HEK293 (cell line): ENCODE data around the gene EBF4.

Source experiments
- CTCF ChIA-PET: fragments of 350-600 bp; formaldehyde crosslinking; extraction: SDS; loops from one replicate; lab custom pipeline; 2021; ENCODE audit warnings: antibody characterized with exemption; lab: Yijun Ruan, JAX
- POLR2A ChIA-PET: fragments of 300-600 bp; formaldehyde crosslinking; extraction: SDS; loops from one replicate; lab custom pipeline; 2020; ENCODE audit warnings: antibody characterized with exemption, inconsistent platforms; lab: Yijun Ruan, JAX
- H3K27ac ChIP-seq: fragments of 200-500 bp; sonication (Bioruptor generic); 2 replicates; pipeline ENCODE4 v1.5.1; 2014; ENCODE audit warnings: low read depth, low read length, control low read depth, inconsistent platforms; ENCODE audit errors: extremely low read depth
- H3K36me3 ChIP-seq, 2 experiments: fragments of 200-500 bp in 1 of 2; sonication (Bioruptor generic) in 1 of 2; 1 replicate in 1 of 2; 2 replicates in 1 of 2; pipeline ENCODE4 v1.5.1; 2014 to 2017; ENCODE audit warnings: inconsistent platforms in 2 of 2, low read length in 2 of 2; ENCODE audit not compliant: control insufficient read depth in 2 of 2, insufficient read depth in 1 of 2
- H3K4me1 ChIP-seq: fragments of 200-500 bp; sonication (Bioruptor generic); 2 replicates; pipeline ENCODE4 v1.5.1; 2014; ENCODE audit warnings: mild to moderate bottlenecking, low read length, inconsistent platforms; ENCODE audit not compliant: control insufficient read depth, insufficient read depth
- H3K4me3 ChIP-seq: 2 replicates; pipeline ENCODE4 v1.5.1; 2011; ENCODE audit warnings: low read depth, mild to moderate bottlenecking, control low read depth, low read length, moderate library complexity
- H3K9me3 ChIP-seq: fragments of 200-500 bp; sonication (Bioruptor generic); 2 replicates; pipeline ENCODE4 v1.5.1; 2014; ENCODE audit warnings: low read depth, low read length, inconsistent platforms; ENCODE audit not compliant: control insufficient read depth, insufficient read depth
- BCL11B ChIP-seq: fragments of 450-650 bp; formaldehyde crosslinking; IDR thresholded peaks from 2 replicates; pipeline ENCODE4 v1.5.1; 2016; ENCODE audit warnings: low read depth, missing biosample characterization, missing genetic modification characterization
- IKZF3 ChIP-seq: fragments of 450-650 bp; IDR thresholded peaks from 2 replicates; pipeline ENCODE4 v1.5.0; 2018; ENCODE audit warnings: missing biosample characterization, mild to moderate bottlenecking, missing genetic modification characterization, moderate library complexity
- KLF1 ChIP-seq: fragments of 450-650 bp; formaldehyde crosslinking; IDR thresholded peaks from 2 replicates; pipeline ENCODE4 v1.5.1; 2016; ENCODE audit warnings: missing biosample characterization, missing genetic modification characterization
- ZBTB17 ChIP-seq: fragments of 450-650 bp; formaldehyde crosslinking; IDR thresholded peaks from 2 replicates; pipeline ENCODE4 v1.5.1; 2016; ENCODE audit warnings: missing biosample characterization, missing genetic modification characterization
- ZFP37 ChIP-seq: fragments of 450-650 bp; formaldehyde crosslinking; IDR thresholded peaks from 2 replicates; pipeline ENCODE4 v1.5.1; 2016; ENCODE audit warnings: missing biosample characterization, missing genetic modification characterization
- ZNF239 ChIP-seq: fragments of 450-650 bp; formaldehyde crosslinking; IDR thresholded peaks from 2 replicates; pipeline ENCODE4 v1.5.1; 2016; ENCODE audit warnings: missing biosample characterization, missing genetic modification characterization
- ZNF274 ChIP-seq, 2 experiments: fragments of 200-500 bp in 1 of 2; fragments of 450-650 bp in 1 of 2; sonication (Bioruptor generic) in 1 of 2; formaldehyde crosslinking in 1 of 2; IDR thresholded peaks; 2 replicates each; pipeline versions ENCODE4 v1.5.1 to v1.6.1; 2014 to 2016; ENCODE audit warnings: borderline replicate concordance in 1 of 2, inconsistent platforms in 1 of 2, low read length in 1 of 2, missing biosample characterization in 1 of 2, missing genetic modification characterization in 1 of 2
- ZNF560 ChIP-seq: fragments of 450-650 bp; formaldehyde crosslinking; IDR thresholded peaks from 2 replicates; pipeline ENCODE4 v1.5.1; 2017; ENCODE audit warnings: missing biosample characterization, missing genetic modification characterization, borderline replicate concordance
- ZNF571 ChIP-seq: fragments of 450-650 bp; formaldehyde crosslinking; IDR thresholded peaks from 2 replicates; pipeline ENCODE4 v1.5.0; 2017; ENCODE audit warnings: missing biosample characterization, missing genetic modification characterization
- ZNF621 ChIP-seq: fragments of 450-650 bp; formaldehyde crosslinking; IDR thresholded peaks from 2 replicates; pipeline ENCODE4 v1.5.1; 2017; ENCODE audit warnings: missing biosample characterization, missing genetic modification characterization
- ZNF626 ChIP-seq: fragments of 450-650 bp; sonication (Bioruptor Pico); formaldehyde crosslinking; IDR thresholded peaks from 2 replicates; pipeline ENCODE4 v1.5.1; 2018; ENCODE audit warnings: missing biosample characterization, missing genetic modification characterization, inconsistent platforms
- ZNF747 ChIP-seq: fragments of 450-650 bp; formaldehyde crosslinking; IDR thresholded peaks from 2 replicates; pipeline ENCODE4 v1.5.1; 2016; ENCODE audit warnings: missing biosample characterization, missing genetic modification characterization
- ZNF76 ChIP-seq: fragments of 450-650 bp; formaldehyde crosslinking; IDR thresholded peaks from 2 replicates; pipeline ENCODE4; 2016; ENCODE audit warnings: low read depth, missing biosample characterization, missing genetic modification characterization, borderline replicate concordance
- ZSCAN16 ChIP-seq: fragments of 450-650 bp; formaldehyde crosslinking; IDR thresholded peaks from 2 replicates; pipeline ENCODE4 v1.5.1; 2016; ENCODE audit warnings: missing biosample characterization, missing genetic modification characterization
- TF ChIP-seq, protein P1 (sequence below): fragments of 450-650 bp; formaldehyde crosslinking; IDR thresholded peaks from 2 replicates; pipeline ENCODE4 v1.5.1; 2017; ENCODE audit warnings: missing biosample characterization, missing genetic modification characterization
- TF ChIP-seq, protein P2 (sequence below): fragments of 450-650 bp; formaldehyde crosslinking; IDR thresholded peaks from 2 replicates; pipeline ENCODE4 v1.5.1; 2016; ENCODE audit warnings: missing biosample characterization, missing genetic modification characterization, low read depth
- TF ChIP-seq, protein P3 (sequence below): fragments of 450-650 bp; formaldehyde crosslinking; IDR thresholded peaks from 2 replicates; pipeline ENCODE4 v1.5.1; 2016; ENCODE audit warnings: missing biosample characterization, missing genetic modification characterization
- TF ChIP-seq, protein P4 (sequence below): fragments of 450-650 bp; formaldehyde crosslinking; IDR thresholded peaks from 2 replicates; pipeline ENCODE4 v1.5.1; 2016; ENCODE audit warnings: missing biosample characterization, missing genetic modification characterization
- TF ChIP-seq, protein P5 (sequence below): fragments of 450-650 bp; IDR thresholded peaks from 2 replicates; pipeline ENCODE4 v1.5.1; 2018; ENCODE audit warnings: missing biosample characterization, mild to moderate bottlenecking, missing genetic modification characterization
- TF ChIP-seq, protein P6 (sequence below): IDR thresholded peaks from 2 replicates; pipeline ENCODE4 v1.6.1; 2011; ENCODE audit warnings: mild to moderate bottlenecking, low read depth, low read length, borderline replicate concordance

EBF4 gene

DNA sequence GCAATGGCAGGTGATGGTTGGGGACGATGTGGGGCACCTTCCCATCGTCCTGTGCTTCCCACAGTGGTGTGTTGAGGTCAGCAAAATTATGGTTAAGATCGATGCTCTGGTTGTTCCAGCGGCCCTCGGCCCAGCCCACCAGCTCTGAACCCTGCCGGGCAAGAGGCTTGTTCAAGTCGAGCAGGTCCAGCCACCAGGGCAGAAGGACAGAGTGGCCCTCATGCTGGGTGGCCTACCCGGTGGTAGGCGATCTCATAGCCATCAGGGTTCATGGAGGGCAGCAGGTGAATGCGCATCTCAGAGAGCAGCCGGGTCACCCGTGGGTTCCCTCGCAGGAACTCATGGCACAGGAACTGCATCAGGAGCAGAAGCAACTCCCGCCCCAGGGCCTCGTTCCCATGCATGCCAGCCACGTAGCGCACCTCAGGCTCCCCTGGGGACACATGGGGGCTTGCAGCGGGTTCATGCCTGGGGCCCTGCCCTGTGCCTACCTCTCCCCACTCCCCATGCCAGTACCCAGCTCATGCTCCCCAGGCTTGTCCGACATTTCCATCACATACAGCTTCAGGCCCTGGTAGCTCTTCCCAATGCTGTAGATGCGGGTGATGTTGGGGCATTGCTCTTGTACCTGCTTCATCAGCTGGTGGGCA, 103.6 kb downstream of the EBF4 start:
- H3K4me3 ChIP-seq = no peak overlapping the region
- ChIA-PET POLR2A (no interaction called here), CTCF (no interaction called here)
- TF ChIP-seq, protein P1, sequence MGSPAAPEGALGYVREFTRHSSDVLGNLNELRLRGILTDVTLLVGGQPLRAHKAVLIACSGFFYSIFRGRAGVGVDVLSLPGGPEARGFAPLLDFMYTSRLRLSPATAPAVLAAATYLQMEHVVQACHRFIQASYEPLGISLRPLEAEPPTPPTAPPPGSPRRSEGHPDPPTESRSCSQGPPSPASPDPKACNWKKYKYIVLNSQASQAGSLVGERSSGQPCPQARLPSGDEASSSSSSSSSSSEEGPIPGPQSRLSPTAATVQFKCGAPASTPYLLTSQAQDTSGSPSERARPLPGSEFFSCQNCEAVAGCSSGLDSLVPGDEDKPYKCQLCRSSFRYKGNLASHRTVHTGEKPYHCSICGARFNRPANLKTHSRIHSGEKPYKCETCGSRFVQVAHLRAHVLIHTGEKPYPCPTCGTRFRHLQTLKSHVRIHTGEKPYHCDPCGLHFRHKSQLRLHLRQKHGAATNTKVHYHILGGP (tag by site-specific recombination) = no peak
- TF ChIP-seq ZNF560 (tag by site-specific recombination) = no peak
- no peak for TF ChIP-seq ZNF626 (tag by site-specific recombination)
- TF ChIP-seq ZNF274 (IDR thresholded peaks at IDR 0.05; ENCODE audit: low read length) = no peak
- TF ChIP-seq ZNF274 (tag by site-specific recombination; IDR thresholded peaks at IDR 0.05; ENCODE audit: borderline replicate concordance) = no peak
- TF ChIP-seq ZNF76 (tag by site-specific recombination) = no peak
- no peak for TF ChIP-seq ZNF239 (tag by site-specific recombination)
- TF ChIP-seq, protein P2, sequence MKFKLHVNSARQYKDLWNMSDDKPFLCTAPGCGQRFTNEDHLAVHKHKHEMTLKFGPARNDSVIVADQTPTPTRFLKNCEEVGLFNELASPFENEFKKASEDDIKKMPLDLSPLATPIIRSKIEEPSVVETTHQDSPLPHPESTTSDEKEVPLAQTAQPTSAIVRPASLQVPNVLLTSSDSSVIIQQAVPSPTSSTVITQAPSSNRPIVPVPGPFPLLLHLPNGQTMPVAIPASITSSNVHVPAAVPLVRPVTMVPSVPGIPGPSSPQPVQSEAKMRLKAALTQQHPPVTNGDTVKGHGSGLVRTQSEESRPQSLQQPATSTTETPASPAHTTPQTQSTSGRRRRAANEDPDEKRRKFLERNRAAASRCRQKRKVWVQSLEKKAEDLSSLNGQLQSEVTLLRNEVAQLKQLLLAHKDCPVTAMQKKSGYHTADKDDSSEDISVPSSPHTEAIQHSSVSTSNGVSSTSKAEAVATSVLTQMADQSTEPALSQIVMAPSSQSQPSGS (tag by site-specific recombination) = no peak
- TF ChIP-seq BCL11B (tag by site-specific recombination) = no peak
- TF ChIP-seq, all 188 proteins: peak for 0
- peaks cover 0 to 17% of the 10 kb centered on the region in 2 experiments; a peak in 1 of 3 replicates for H3K36me3 ChIP-seq
- no peaks in the 10 kb centered on the region for H3K9me3 ChIP-seq
- H3K4me1 ChIP-seq = 0 out of 2 replicates have a peak, but pooled peaks cover 3% of the 10 kb centered on the region
- H3K27ac ChIP-seq = no peak overlapping the region

DNA sequence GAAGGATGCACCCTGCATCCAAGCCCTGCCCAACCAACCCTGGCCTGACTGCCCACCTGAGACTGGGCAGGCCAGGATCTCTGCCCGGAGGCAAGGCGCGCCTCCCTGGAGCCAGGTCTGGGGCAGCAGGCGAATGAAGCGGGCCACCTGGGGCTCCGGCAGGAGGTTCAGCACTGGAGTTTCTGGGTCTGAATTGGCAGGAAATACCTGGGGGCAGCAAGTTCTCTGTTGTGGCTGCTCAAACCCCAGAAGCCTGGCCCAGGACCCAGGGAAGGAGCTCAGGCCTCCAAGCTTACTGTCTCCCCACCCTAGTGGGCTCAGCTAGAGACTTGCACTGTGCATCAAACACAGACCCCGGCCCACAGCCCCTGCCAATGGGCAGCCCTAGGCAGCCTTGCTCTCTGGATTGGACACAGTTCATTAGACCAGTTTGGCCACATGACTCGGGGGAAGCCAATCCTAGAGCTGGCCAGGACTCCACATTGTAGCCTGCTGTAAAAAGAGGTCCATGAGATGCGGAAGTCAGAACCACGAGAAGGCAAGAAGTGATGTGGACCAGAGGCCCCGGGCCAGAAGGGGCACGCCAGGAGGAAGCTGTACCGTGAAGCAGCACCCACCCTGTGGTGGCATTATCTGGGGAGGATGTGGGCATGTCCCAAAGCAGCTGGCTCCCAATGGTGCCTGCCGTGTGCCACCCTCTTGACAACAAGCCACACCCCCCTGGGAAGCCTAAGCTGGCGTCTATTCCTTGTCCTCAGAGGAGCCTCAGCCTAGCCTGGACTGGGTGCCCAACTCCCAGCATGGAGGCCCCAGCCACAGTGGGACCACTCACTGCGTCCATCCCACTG, 104.8 kb downstream of the EBF4 start:
- Histone ChIP-seq H3K4me3 (no peak overlapping the region), H3K4me1 (0 out of 2 replicates have a peak, but pooled peaks cover 3% of the 10 kb centered on the region), H3K9me3 (no peaks in the 10 kb centered on the region), H3K36me3 (peaks cover 0 to 17% of the 10 kb centered on the region in 2 experiments; a peak in 1 of 3 replicates), H3K27ac (no peak overlapping the region)
- CTCF ChIA-PET = no interaction called here
- TF ChIP-seq, protein P3, sequence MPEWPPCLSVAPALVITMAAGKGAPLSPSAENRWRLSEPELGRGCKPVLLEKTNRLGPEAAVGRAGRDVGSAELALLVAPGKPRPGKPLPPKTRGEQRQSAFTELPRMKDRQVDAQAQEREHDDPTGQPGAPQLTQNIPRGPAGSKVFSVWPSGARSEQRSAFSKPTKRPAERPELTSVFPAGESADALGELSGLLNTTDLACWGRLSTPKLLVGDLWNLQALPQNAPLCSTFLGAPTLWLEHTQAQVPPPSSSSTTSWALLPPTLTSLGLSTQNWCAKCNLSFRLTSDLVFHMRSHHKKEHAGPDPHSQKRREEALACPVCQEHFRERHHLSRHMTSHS (tag by site-specific recombination) = no peak
- TF ChIP-seq ZSCAN16 (tag by site-specific recombination) = no peak
- TF ChIP-seq ZBTB17 (tag by site-specific recombination) = no peak
- TF ChIP-seq ZNF621 (tag by site-specific recombination) = no peak
- no peak for TF ChIP-seq ZFP37 (tag by site-specific recombination)
- no peak for TF ChIP-seq ZNF571 (tag by site-specific recombination)
- TF ChIP-seq, protein P4, sequence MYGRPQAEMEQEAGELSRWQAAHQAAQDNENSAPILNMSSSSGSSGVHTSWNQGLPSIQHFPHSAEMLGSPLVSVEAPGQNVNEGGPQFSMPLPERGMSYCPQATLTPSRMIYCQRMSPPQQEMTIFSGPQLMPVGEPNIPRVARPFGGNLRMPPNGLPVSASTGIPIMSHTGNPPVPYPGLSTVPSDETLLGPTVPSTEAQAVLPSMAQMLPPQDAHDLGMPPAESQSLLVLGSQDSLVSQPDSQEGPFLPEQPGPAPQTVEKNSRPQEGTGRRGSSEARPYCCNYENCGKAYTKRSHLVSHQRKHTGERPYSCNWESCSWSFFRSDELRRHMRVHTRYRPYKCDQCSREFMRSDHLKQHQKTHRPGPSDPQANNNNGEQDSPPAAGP (tag by site-specific recombination) = no peak
- TF ChIP-seq, protein P5, sequence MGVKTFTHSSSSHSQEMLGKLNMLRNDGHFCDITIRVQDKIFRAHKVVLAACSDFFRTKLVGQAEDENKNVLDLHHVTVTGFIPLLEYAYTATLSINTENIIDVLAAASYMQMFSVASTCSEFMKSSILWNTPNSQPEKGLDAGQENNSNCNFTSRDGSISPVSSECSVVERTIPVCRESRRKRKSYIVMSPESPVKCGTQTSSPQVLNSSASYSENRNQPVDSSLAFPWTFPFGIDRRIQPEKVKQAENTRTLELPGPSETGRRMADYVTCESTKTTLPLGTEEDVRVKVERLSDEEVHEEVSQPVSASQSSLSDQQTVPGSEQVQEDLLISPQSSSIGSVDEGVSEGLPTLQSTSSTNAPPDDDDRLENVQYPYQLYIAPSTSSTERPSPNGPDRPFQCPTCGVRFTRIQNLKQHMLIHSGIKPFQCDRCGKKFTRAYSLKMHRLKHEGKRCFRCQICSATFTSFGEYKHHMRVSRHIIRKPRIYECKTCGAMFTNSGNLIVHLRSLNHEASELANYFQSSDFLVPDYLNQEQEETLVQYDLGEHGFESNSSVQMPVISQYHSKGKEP = no peak
- TF ChIP-seq KLF1 = no peak
- TF ChIP-seq ZNF747 (tag by site-specific recombination) = no peak
- TF ChIP-seq ZNF76 (tag by site-specific recombination) = no peak
- no peak for TF ChIP-seq IKZF3
- TF ChIP-seq, protein P6, sequence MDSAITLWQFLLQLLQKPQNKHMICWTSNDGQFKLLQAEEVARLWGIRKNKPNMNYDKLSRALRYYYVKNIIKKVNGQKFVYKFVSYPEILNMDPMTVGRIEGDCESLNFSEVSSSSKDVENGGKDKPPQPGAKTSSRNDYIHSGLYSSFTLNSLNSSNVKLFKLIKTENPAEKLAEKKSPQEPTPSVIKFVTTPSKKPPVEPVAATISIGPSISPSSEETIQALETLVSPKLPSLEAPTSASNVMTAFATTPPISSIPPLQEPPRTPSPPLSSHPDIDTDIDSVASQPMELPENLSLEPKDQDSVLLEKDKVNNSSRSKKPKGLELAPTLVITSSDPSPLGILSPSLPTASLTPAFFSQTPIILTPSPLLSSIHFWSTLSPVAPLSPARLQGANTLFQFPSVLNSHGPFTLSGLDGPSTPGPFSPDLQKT = no peak
- POLR2A ChIA-PET = no interaction called here
